ENCODE data around the gene RXFP2. TPM values are rescaled to one million over a fixed set of nuclear protein-coding genes. Genes with fewer than 3 reads are reported as not detected.

The RXFP2 gene
- total and polyA plus RNA-seq, 10 of the 15 experiments (the other 5 are each of a cell fraction or from before 2014, with no cell fraction given) = 0.01 to 0.05 TPM; not detected in 8

DNA sequence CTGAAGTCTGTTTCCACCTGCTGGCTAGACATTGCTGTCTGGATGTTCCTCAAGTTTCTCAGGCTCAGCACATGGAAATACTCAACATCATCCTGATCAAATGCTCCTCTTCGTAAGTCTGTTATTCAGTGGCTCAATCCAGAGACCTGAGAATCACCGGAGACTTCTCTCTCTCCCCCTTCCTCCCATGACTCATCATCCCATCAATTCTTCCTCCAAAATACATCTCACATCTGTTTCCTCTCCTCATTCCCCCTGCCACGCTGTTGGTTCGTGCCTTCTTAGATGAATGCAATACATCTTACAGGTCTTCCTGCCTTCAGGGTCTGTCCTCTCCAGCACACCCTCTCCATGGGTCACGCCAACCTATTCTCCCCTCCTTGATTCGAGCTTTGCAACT is 7.4 kb upstream of the RXFP2 start:
- H4K20me1 ChIP-seq (ENCODE audit: control insufficient read depth, insufficient read depth) = no peaks in the 10 kb centered on the region
- ChIA-PET SMC1A (ENCODE audit: uncharacterized antibody, unreplicated experiment) (interaction anchor here (1.0 kb wide), 1 partner anchor 9 kb away, joined by 3 read pairs; no protein-coding TSS in a partner anchor), POLR2A (no interaction called here), RAD21 (ENCODE audit: unreplicated experiment) (no interaction called here), CTCF (interaction anchor here (2.4 kb wide), 1 partner anchor 9 kb away, joined by 8 read pairs; no protein-coding TSS in a partner anchor)
- no peak for ATAC-seq
- DNase-seq (ENCODE audit: low read depth, low spot score) = no peak
- no peak overlapping the region for H3K27ac ChIP-seq (ENCODE audit: control insufficient read depth, insufficient read depth)
- H3K4me3 ChIP-seq = no peak overlapping the region
- FAIRE-seq = no peak
- intact Hi-C loops (cut with micrococcal nuclease; ENCODE audit: unreplicated experiment) (no loop called here), in situ Hi-C loops (cut with MboI) (loop anchor here (10.0 kb wide), 1 partner anchor 497 kb away; no protein-coding TSS in a partner anchor)
- H3K9me3 ChIP-seq (replicated peaks; ENCODE audit: control insufficient read depth, insufficient read depth, low read length) = no peaks in the 10 kb centered on the region
- no peaks in the 10 kb centered on the region for H3K79me2 ChIP-seq (ENCODE audit: control insufficient read depth, insufficient read depth, low read length)
- no TSS peak for BruUV-seq (replicated peaks)
- H3K9ac ChIP-seq (ENCODE audit: control insufficient read depth, insufficient read depth, low read length) = no peak overlapping the region
- WGBS (ENCODE audit: insufficient coverage, insufficient replicate concordance, low lambda C conversion rate, missing lambda C conversion rate) = 12% methylated on average over 6 of the region's 6 CpGs
- no peak overlapping the region for H2AFZ ChIP-seq (ENCODE audit: control insufficient read depth, low read depth, low read length)
- no peaks in the 10 kb centered on the region for H3K27me3 ChIP-seq (replicated peaks in 1 of 2; ENCODE audit: control insufficient read depth in 2 of 2, insufficient read depth in 2 of 2, low read length in 1 of 2)
- H3K36me3 ChIP-seq (ENCODE audit: control insufficient read depth in 2 of 2, insufficient read depth in 2 of 2, low read length in 1 of 2) = no peaks in the 10 kb centered on the region
- H3K4me1 ChIP-seq (ENCODE audit: control insufficient read depth, insufficient read depth, low read length) = no peaks in the 10 kb centered on the region
- H3K4me2 ChIP-seq (ENCODE audit: control insufficient read depth, insufficient read depth) = no peak overlapping the region
- TF ChIP-seq NRF1 (conservative IDR thresholded peaks at IDR 0.05; ENCODE audit: low read depth, low read length) = no peak
- no peak for TF ChIP-seq SPI1 (IDR thresholded peaks at IDR 0.05; ENCODE audit: borderline replicate concordance, insufficient read depth, low read depth, low read length)
- TF ChIP-seq, protein P1, sequence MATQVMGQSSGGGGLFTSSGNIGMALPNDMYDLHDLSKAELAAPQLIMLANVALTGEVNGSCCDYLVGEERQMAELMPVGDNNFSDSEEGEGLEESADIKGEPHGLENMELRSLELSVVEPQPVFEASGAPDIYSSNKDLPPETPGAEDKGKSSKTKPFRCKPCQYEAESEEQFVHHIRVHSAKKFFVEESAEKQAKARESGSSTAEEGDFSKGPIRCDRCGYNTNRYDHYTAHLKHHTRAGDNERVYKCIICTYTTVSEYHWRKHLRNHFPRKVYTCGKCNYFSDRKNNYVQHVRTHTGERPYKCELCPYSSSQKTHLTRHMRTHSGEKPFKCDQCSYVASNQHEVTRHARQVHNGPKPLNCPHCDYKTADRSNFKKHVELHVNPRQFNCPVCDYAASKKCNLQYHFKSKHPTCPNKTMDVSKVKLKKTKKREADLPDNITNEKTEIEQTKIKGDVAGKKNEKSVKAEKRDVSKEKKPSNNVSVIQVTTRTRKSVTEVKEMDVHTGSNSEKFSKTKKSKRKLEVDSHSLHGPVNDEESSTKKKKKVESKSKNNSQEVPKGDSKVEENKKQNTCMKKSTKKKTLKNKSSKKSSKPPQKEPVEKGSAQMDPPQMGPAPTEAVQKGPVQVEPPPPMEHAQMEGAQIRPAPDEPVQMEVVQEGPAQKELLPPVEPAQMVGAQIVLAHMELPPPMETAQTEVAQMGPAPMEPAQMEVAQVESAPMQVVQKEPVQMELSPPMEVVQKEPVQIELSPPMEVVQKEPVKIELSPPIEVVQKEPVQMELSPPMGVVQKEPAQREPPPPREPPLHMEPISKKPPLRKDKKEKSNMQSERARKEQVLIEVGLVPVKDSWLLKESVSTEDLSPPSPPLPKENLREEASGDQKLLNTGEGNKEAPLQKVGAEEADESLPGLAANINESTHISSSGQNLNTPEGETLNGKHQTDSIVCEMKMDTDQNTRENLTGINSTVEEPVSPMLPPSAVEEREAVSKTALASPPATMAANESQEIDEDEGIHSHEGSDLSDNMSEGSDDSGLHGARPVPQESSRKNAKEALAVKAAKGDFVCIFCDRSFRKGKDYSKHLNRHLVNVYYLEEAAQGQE (IDR thresholded peaks at IDR 0.05; ENCODE audit: low read depth, low read length) = no peak
- TF ChIP-seq, protein P2, sequence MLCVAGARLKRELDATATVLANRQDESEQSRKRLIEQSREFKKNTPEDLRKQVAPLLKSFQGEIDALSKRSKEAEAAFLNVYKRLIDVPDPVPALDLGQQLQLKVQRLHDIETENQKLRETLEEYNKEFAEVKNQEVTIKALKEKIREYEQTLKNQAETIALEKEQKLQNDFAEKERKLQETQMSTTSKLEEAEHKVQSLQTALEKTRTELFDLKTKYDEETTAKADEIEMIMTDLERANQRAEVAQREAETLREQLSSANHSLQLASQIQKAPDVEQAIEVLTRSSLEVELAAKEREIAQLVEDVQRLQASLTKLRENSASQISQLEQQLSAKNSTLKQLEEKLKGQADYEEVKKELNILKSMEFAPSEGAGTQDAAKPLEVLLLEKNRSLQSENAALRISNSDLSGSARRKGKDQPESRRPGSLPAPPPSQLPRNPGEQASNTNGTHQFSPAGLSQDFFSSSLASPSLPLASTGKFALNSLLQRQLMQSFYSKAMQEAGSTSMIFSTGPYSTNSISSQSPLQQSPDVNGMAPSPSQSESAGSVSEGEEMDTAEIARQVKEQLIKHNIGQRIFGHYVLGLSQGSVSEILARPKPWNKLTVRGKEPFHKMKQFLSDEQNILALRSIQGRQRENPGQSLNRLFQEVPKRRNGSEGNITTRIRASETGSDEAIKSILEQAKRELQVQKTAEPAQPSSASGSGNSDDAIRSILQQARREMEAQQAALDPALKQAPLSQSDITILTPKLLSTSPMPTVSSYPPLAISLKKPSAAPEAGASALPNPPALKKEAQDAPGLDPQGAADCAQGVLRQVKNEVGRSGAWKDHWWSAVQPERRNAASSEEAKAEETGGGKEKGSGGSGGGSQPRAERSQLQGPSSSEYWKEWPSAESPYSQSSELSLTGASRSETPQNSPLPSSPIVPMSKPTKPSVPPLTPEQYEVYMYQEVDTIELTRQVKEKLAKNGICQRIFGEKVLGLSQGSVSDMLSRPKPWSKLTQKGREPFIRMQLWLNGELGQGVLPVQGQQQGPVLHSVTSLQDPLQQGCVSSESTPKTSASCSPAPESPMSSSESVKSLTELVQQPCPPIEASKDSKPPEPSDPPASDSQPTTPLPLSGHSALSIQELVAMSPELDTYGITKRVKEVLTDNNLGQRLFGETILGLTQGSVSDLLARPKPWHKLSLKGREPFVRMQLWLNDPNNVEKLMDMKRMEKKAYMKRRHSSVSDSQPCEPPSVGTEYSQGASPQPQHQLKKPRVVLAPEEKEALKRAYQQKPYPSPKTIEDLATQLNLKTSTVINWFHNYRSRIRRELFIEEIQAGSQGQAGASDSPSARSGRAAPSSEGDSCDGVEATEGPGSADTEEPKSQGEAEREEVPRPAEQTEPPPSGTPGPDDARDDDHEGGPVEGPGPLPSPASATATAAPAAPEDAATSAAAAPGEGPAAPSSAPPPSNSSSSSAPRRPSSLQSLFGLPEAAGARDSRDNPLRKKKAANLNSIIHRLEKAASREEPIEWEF (IDR thresholded peaks at IDR 0.05; ENCODE audit: insufficient replicate concordance, low read depth, low read length) = no peak
- TF ChIP-seq NFIC (IDR thresholded peaks at IDR 0.05; ENCODE audit: low read depth, low read length) = no peak
- TF ChIP-seq DPF2 (IDR thresholded peaks at IDR 0.05) = no peak
- TF ChIP-seq, protein P3, sequence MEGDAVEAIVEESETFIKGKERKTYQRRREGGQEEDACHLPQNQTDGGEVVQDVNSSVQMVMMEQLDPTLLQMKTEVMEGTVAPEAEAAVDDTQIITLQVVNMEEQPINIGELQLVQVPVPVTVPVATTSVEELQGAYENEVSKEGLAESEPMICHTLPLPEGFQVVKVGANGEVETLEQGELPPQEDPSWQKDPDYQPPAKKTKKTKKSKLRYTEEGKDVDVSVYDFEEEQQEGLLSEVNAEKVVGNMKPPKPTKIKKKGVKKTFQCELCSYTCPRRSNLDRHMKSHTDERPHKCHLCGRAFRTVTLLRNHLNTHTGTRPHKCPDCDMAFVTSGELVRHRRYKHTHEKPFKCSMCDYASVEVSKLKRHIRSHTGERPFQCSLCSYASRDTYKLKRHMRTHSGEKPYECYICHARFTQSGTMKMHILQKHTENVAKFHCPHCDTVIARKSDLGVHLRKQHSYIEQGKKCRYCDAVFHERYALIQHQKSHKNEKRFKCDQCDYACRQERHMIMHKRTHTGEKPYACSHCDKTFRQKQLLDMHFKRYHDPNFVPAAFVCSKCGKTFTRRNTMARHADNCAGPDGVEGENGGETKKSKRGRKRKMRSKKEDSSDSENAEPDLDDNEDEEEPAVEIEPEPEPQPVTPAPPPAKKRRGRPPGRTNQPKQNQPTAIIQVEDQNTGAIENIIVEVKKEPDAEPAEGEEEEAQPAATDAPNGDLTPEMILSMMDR (IDR thresholded peaks at IDR 0.05 in 2 of 3, conservative IDR thresholded peaks at IDR 0.05 in 1 of 3; ENCODE audit: control insufficient read depth in 2 of 3, extremely low read depth in 1 of 3, insufficient read depth in 1 of 3, low read depth in 3 of 3, low read length in 3 of 3) = no peak
- TF ChIP-seq RB1 (IDR thresholded peaks at IDR 0.05; ENCODE audit: borderline replicate concordance) = no peak
- TF ChIP-seq, protein P4, sequence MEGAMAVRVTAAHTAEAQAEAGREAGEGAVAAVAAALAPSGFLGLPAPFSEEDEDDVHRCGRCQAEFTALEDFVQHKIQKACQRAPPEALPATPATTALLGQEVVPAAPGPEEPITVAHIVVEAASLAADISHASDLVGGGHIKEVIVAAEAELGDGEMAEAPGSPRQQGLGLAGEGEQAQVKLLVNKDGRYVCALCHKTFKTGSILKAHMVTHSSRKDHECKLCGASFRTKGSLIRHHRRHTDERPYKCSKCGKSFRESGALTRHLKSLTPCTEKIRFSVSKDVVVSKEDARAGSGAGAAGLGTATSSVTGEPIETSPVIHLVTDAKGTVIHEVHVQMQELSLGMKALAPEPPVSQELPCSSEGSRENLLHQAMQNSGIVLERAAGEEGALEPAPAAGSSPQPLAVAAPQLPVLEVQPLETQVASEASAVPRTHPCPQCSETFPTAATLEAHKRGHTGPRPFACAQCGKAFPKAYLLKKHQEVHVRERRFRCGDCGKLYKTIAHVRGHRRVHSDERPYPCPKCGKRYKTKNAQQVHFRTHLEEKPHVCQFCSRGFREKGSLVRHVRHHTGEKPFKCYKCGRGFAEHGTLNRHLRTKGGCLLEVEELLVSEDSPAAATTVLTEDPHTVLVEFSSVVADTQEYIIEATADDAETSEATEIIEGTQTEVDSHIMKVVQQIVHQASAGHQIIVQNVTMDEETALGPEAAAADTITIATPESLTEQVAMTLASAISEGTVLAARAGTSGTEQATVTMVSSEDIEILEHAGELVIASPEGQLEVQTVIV (IDR thresholded peaks at IDR 0.05; ENCODE audit: borderline replicate concordance, partially characterized antibody) = no peak
- no peak for TF ChIP-seq SIN3A (IDR thresholded peaks at IDR 0.05; ENCODE audit: low read depth, low read length)
